OCI-LY3 (cell line): ENCODE results near the gene CLDN24.

ENCODE experiments used
- H2AFZ ChIP-seq: fragments of 200-600, 300-600 bp; shearing (Covaris generic); 2 replicates; pipeline ENCODE4 v1.6.0; 2014; ENCODE audit warnings: antibody characterized with exemption, low read depth, low read length
- H3K27ac ChIP-seq: fragments of 200-600, 300-600 bp; sonication (generic); 2 replicates; pipeline ENCODE4 v1.5.1; 2014; ENCODE audit warnings: mild to moderate bottlenecking, low read length, moderate library complexity, mixed read lengths
- H3K27me3 ChIP-seq: fragments of 200-600, 300-600 bp; sonication (generic); 2 replicates; pipeline ENCODE4 v1.6.1; 2014; ENCODE audit warnings: low read depth, low read length, mixed read lengths
- H3K36me3 ChIP-seq: fragments of 200-600, 300-600 bp; sonication (generic); replicated peaks from 2 replicates; pipeline ENCODE3; 2014; ENCODE audit warnings: low read depth, low read length, mixed read lengths
- H3K4me1 ChIP-seq: fragments of 300-600, 200-600 bp; sonication (generic); 2 replicates; pipeline ENCODE4 v1.6.1; 2014; ENCODE audit warnings: low read length, mixed read lengths
- H3K4me2 ChIP-seq: fragments of 200-600, 300-600 bp; sonication (generic); 2 replicates; pipeline ENCODE4 v1.6.1; 2014; ENCODE audit warnings: low read length, mixed read lengths
- H3K4me3 ChIP-seq: fragments of 300-600, 200-600 bp; sonication (generic); 2 replicates; pipeline ENCODE4 v1.5.1; 2014; ENCODE audit warnings: antibody characterized with exemption, mild to moderate bottlenecking, low read length, moderate library complexity
- H3K79me2 ChIP-seq: fragments of 300-600, 200-600 bp; shearing (Covaris generic); 2 replicates; pipeline ENCODE4 v1.6.1; 2014; ENCODE audit warnings: mild to moderate bottlenecking, low read length, mixed read lengths
- H3K9ac ChIP-seq: fragments of 300-600, 200-600 bp; shearing (Covaris generic); 2 replicates; pipeline ENCODE4 v1.6.0; 2014; ENCODE audit warnings: mild to moderate bottlenecking, low read length, moderate library complexity
- H3K9me3 ChIP-seq: fragments of 200-600, 300-600 bp; shearing (Covaris generic); 2 replicates; pipeline ENCODE4 v1.6.1; 2014; ENCODE audit warnings: low read length, mixed read lengths; ENCODE audit not compliant: insufficient read depth
- H4K20me1 ChIP-seq: fragments of 200-600, 300-600 bp; sonication (generic); 2 replicates; pipeline ENCODE4 v1.6.1; 2016; ENCODE audit warnings: low read length, mixed read lengths; ENCODE audit not compliant: insufficient read depth
- EZH2phosphoT487 ChIP-seq: fragments of 200-600 bp; shearing (Covaris generic); IDR thresholded peaks from 2 replicates; pipeline ENCODE4 v1.6.1; 2018; ENCODE audit warnings: antibody characterized with exemption, mixed run types, low read depth
- TF ChIP-seq, protein P1 (sequence below): fragments of 200-600, 300-600 bp; sonication (generic); IDR thresholded peaks from 2 replicates; pipeline ENCODE4 v1.5.1; 2014; ENCODE audit warnings: antibody characterized with exemption, low read length, low read depth

The CLDN24 gene

DNA sequence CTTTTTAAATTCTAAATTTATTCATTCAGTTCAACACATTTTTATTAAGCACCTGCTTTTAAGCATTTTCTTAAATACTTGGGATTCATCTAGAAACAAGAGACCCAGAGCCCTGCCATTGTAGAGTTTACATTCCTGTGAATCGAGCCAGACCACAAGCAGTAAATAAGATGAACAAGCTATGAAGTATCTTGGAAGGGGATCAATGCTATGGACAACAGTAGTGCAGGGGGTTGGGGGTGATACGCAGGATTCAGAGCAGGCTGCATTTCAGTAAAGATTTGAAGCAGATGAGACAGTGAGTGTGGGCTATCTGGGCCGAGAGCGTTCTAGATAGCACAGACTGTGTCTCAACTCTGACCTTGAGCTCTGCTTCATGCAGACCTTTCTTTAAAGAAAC lies 37.3 kb downstream of the CLDN24 start:
- Histone ChIP-seq H3K4me1 (peaks cover 51% of the 10 kb centered on the region), H3K27ac (peak overlapping the region; percentile 93; the same call in 1 of the 2 replicates), H3K36me3 (no peaks in the 10 kb centered on the region), H2AFZ (no peak overlapping the region), H3K79me2 (no peaks in the 10 kb centered on the region), H3K4me3 (no peak overlapping the region), H3K27me3 (no peaks in the 10 kb centered on the region), H4K20me1 (no peaks in the 10 kb centered on the region), H3K9ac (no peak overlapping the region), H3K4me2 (no peak overlapping the region), H3K9me3 (no peaks in the 10 kb centered on the region)
- no peak for TF ChIP-seq EZH2phosphoT487
- TF ChIP-seq, protein P1, sequence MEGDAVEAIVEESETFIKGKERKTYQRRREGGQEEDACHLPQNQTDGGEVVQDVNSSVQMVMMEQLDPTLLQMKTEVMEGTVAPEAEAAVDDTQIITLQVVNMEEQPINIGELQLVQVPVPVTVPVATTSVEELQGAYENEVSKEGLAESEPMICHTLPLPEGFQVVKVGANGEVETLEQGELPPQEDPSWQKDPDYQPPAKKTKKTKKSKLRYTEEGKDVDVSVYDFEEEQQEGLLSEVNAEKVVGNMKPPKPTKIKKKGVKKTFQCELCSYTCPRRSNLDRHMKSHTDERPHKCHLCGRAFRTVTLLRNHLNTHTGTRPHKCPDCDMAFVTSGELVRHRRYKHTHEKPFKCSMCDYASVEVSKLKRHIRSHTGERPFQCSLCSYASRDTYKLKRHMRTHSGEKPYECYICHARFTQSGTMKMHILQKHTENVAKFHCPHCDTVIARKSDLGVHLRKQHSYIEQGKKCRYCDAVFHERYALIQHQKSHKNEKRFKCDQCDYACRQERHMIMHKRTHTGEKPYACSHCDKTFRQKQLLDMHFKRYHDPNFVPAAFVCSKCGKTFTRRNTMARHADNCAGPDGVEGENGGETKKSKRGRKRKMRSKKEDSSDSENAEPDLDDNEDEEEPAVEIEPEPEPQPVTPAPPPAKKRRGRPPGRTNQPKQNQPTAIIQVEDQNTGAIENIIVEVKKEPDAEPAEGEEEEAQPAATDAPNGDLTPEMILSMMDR: no peak

DNA sequence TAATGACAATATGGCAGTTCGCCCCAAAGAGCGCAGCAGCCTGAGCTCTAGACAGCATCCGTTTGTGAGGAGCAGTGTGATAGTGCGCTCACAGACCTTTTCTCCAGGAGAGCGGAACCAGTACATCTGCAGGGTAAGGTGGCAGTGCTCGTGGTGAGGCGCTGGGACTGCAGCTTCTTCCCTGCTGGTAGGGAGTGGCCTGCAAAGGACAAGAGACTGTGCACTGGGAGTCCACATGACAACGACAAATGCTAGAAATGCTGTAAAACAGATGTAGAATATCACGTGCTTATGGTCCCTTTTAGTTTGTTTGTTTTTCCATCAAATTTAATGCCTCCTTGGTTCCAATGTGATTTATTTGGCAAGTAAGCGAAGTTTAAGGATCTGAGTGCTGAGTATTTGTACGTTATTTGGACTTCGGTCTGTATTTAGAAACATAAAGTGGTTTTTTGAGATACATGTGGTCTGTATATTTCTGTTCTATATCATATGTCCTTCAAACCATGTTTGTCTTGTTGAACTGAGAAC lies 37.9 kb downstream of the CLDN24 start:
- Histone ChIP-seq H3K79me2 (no peaks in the 10 kb centered on the region), H3K27ac (no peak overlapping the region), H3K4me1 (peaks cover 45% of the 10 kb centered on the region), H4K20me1 (no peaks in the 10 kb centered on the region), H3K4me2 (no peak overlapping the region), H2AFZ (0 out of 2 replicates have a peak overlapping the region, but pooled peaks have one; percentile 26), H3K4me3 (no peak overlapping the region), H3K36me3 (no peaks in the 10 kb centered on the region), H3K9ac (no peak overlapping the region), H3K9me3 (no peaks in the 10 kb centered on the region), H3K27me3 (no peaks in the 10 kb centered on the region)
- TF ChIP-seq, protein P1: no peak
- TF ChIP-seq EZH2phosphoT487: no peak

DNA sequence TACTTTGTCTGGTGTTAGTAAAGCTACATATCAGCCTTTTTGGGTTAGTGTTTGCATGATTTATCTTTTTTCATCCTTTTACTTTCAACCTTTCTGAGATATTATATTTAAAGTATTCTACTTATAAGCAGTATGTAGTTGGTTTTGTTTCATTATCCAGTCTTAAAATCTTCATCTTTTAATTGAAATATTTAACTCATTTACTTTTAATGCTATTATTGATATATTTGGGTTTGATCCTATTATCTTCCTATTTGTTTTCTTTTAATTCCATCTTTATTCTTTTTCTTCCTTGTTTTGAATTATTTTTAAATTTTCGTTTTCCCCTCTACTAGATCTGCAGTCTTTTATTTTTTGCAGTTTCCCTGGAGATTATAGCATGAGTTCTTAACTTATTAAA lies 46.1 kb downstream of the CLDN24 start:
- Histone ChIP-seq H3K36me3 (no peaks in the 10 kb centered on the region), H3K9me3 (peaks cover 13% of the 10 kb centered on the region; the same call in 1 of the 2 replicates), H3K4me2 (no peak overlapping the region), H3K27ac (no peak overlapping the region), H3K4me3 (no peak overlapping the region), H3K27me3 (no peaks in the 10 kb centered on the region), H3K79me2 (no peaks in the 10 kb centered on the region), H4K20me1 (no peaks in the 10 kb centered on the region), H2AFZ (no peak overlapping the region), H3K9ac (no peak overlapping the region), H3K4me1 (peaks cover 5% of the 10 kb centered on the region)
- no peak for TF ChIP-seq EZH2phosphoT487
- TF ChIP-seq, protein P1: no peak

DNA sequence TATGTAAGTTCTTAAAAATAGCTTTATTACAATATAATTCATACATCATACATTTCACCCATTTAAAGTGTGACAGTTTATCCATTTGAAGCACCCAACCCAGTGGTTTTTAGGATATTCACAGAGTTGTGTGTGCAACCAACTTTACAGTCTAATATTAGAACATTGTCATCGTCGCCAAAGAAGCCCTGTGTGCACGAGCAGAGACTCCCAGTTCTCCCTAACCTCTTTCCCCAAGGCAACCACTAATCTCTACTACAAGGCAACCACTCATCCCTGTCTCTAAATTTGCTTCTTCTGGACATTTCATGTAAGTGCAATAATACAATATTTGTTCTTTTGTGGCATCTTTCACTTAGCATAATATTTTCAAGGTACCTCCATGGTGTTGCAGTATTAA lies 49.8 kb downstream of the CLDN24 start:
- Histone ChIP-seq H3K9me3 (peaks cover 13% of the 10 kb centered on the region; the same call in 1 of the 2 replicates), H3K36me3 (no peaks in the 10 kb centered on the region), H3K79me2 (no peaks in the 10 kb centered on the region), H3K27me3 (no peaks in the 10 kb centered on the region), H3K27ac (no peak overlapping the region), H3K4me1 (peaks cover 8% of the 10 kb centered on the region), H3K9ac (no peak overlapping the region), H4K20me1 (no peaks in the 10 kb centered on the region), H3K4me3 (no peak overlapping the region), H2AFZ (no peak overlapping the region), H3K4me2 (no peak overlapping the region)
- TF ChIP-seq, protein P1: no peak
- TF ChIP-seq EZH2phosphoT487: no peak
